ENCODE measurements around the gene GABRA5.

Gene GABRA5

DNA sequence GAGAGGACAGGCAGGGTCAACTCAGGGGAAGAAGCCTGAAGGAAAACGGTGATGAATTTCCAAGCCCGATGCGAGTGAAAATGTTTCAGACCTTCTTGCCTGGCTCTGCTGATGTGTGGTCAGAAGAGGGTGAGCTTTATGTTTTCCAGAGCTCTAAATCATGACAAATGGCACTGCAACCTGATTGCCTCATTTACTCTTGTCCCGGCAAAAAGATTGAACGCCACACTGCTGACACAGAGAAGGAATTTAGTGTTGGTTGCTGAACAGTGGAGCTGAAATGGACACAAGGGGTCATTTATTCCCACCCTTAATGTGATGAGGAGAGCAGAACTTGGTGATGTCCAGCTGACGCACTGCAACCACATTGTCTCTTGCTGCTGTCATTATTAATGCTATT is 68.0 kb downstream of the GABRA5 start:
- no peak for FAIRE-seq

DNA sequence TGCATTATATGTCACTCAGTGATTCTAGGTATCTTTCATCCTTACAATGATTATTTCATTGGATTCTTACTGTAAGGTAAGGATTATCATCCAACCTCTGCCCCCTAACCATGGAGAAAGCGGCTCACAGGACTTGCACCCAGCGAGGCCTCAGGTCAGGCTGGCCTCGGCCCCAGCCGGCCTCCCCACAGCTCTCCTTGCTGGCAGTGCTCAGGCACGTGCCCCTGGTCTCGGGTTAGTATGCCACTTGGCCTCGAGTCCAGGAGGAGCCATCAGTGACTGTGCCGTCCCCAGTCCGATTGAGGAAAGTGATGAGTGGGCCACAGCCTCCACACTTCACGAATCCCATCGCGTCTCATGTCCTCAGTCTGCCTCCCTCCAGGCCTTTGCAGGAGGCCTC is 68.5 kb downstream of the GABRA5 start:
- FAIRE-seq = no peak

GRCh38 chr15:26936502-26936901 is 69.6 kb downstream of the GABRA5 start:
- FAIRE-seq = no peak

GRCh38 chr15:26937134-26937533 is 70.3 kb downstream of the GABRA5 start:
- FAIRE-seq = no peak

DNA sequence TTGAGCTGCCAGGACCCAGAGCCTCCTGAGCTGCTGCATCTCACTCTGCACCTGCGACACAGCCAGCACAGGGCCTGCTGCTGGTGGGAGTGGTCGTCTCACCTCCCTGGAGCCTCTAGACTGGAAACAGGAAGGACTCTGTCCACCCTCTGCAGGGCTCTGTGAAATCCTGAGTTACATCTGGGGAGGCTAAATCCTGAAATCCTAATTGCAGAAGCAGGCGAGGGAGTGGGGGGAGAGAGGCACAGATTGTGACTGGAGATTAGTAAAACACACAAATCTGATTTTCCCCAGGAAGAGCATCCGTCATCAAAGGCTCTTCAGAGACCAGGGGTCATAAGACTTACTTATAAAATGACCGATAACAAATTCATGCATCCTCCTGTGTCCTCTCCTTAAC is 72.5 kb downstream of the GABRA5 start:
- FAIRE-seq = no peak

DNA sequence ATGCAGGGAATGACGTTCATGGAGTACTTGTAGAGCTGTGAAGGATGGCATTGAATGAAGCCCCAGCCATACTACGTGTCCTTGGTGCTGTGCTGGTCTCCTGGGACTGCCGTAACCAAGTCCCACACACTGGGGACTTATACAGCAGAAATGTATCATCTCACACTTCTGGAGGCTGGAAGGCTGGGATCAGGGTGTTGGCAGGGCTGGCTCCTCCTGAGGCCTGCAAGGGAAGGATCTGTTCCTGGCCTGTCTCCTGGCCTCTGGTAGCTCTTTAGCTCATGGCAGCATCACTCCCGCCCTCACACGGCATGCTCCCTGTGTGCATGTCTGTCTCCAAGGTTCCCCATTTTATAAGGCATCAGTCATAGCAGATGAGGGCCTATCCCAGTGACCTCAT is 74.6 kb downstream of the GABRA5 start:
- no peak for FAIRE-seq

DNA sequence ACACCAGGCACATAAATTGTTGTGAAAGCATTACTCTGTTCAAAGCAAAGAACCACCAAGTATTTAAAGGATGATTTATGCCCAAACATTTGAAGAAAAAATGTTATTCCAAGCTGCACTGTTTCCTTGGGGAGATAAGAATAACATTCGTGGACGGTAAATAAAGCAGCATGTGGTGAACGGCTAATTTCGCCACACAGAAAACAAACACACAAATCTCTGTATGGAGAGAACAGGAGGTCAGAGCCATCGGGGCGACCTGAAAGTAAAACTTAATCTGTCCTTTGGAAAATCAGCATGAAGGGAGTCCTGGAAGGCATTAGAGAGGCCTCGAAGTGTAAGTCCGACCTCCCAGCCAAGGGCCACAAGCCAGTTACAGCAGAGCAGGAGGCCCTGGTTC is 77.0 kb downstream of the GABRA5 start:
- FAIRE-seq = no peak

DNA sequence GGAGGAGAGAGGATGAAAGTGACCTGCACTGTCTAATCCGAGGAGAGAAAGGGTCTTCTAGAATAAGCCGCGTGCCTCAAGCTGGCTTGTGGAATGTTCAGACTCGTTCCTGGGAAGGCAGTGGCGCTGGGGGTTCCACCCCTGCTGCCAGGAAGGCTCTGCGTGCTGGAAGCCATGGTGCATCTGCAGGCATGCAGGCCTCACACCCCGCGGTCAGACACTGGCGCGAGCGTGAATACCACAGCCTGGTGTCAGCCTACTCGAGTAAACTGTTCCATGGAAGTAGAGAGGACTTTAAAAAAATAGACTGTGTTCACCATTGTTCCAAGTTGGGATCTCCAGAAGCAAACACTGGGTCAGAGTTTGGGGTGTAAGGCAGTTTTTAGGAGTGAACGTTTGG is 78.2 kb downstream of the GABRA5 start:
- no peak for FAIRE-seq

GRCh38 chr15:26950001-26950400 is 83.1 kb downstream of the GABRA5 start:
- FAIRE-seq = no peak

DNA sequence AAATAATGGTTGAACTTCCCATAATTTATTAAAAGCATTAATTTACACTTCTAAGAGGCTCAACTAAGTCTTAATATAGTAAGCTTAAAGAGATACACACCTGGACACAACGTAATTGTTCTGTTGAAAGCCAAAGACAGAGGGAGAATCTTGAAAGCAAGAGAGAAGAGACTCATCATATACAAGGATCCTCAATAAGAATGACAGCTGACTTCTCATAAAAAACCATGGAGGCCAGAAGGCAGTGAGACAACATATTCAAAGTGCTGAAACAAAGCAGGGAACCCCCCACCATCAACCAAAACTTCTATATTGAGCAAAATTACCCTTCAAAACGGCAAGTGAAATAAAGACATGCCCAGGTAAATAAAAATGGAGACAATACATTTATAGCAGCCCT is 87.5 kb downstream of the GABRA5 start:
- FAIRE-seq = no peak

- FAIRE-seq = no peak
Observed at GRCh38 chr15:26967719-26968269, 100.9 kb downstream of the GABRA5 start.

- no peak for FAIRE-seq
Observed at GRCh38 chr15:26968806-26969205, 101.9 kb downstream of the GABRA5 start.

DNA sequence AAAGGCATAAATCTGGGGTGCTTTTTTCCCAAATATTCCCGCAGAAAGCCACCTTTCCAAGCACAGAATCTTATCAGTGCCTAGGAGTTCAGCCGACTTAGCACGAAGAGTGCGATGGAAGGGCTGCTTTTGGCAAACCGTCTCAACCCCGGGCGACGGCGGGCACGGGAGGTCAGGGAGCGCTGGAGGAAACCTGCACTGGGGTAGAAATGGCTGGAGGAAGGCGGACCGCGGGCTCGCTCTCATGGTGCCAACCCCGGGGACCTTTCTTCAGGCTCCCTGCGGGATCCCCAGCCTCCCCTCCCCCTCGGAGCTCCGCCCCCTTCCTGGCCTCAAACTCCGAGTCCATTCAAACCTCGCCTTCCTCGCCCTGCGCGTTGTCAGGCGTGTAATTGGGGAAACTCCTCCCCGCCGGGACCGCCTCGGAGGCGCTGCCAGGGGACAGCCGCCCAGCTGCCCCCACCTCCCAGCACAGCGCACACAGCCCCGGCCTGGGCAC is 103.9 kb downstream of the GABRA5 start, which contains the start of gene GABRG3:
TSS of gene GABRG3 (plus strand) at position 470 of the 499 bp plus-strand sequence.
- FAIRE-seq = no peak

DNA sequence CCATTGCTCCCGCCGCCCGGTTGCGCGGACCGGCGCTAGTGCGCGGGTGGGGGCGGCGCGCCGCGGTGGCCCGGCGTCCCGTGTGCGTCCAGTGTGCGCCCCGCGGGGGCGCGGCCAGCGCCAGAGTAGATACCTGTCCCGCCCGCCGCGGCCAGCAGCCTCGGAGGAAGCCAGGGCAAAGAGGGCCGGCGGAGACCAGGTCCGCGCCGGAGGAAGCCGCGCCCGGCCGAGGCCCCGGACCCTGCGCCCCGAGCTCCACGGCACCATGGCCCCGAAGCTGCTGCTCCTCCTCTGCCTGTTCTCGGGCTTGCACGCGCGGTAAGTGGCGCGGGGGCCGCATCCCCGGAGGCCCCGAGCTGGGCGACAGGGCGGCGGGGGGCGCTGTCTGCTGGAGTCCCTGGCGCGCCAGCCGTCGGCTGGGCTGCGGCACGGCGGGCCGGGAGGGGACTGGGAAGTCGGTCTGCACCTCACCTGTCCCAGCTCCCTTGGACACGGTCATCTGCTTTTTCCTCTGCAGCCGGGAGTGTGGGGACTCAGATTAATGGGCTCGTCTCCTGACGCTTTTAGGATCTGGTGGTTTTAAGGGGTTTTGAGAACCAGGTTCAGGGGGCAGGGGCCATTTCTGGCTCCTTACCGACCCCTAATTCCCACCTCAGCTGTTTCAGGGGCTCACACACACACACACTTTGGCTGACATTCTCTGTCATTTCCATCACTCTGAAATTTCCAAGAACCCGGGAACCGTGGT is 104.6 kb downstream of the GABRA5 start:
- FAIRE-seq = no peak

GRCh38 chr15:26972636-26973035 is 105.8 kb downstream of the GABRA5 start:
- no peak for FAIRE-seq

DNA sequence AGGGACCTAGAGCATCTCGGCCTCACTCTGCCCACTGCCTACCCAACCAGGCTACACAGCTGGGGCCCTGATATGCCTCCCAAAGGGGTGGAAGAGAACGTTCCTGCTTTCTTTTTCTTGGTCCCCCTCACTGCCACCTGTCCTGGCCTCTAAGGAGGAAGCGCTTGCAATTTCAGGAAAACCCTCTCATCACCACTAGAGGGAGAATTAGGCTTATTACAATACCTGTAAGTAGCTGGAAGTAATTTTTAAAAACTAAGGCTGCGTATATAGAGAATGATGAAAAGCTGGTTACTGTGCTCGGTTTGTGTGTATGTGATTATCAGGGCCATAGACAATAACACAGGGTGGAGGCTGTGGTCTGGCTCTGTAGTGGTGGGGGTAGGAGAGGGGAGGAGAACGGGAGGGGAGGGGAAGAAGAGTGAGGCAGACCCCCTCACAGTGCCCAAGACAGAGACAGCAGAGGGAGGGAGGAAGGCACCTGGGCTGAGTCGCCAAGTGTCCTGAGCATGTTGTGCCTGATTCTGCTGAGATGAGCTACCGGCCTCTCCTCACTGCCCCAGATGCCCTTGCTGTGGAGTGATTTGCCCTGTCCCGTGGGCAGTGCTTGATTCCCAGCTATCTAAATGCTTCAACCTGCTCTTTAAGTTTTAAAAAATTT is 107.4 kb downstream of the GABRA5 start:
- peak; percentile 14 for FAIRE-seq

GRCh38 chr15:26981492-26981891 is 114.6 kb downstream of the GABRA5 start:
- no peak for FAIRE-seq

DNA sequence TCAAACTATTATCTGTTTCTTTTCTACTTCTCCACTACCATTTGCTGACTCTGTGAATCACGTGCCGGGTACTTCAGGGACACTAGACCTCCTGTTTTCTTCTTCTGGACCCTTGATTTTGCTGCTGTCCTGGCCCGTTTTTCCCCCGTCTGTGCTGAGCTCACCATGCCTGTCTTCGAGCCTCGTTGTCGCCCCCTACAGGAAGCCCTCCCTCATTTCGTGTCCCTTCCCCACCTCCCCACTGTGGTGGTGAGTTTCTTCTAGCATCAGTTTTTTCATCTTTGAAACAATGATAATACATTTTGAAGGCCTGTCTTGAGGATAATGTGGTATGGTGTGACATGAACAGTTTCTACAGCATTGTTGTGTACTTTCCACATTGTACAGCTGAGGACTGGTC is 117.0 kb downstream of the GABRA5 start:
- no peak for FAIRE-seq

DNA sequence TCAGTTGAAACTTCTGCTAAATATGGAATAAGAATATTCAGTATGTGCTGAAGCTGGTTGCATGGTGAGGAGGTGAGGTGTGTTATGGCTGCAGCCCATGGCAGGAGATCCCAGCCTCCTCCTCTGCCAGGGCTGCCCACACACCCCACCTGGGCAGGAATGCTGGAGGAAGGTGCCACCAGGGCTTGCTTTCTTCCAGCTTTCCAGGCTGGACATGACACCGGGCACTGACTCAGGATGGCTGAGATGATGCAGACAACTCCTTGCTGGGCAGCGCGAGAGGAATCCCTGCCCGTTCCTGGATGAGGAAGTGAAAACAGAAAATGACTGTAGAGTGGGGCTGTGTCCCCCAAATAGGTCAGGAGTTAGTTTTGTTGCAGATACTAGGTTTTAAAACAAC is 118.2 kb downstream of the GABRA5 start:
- FAIRE-seq = no peak

DNA sequence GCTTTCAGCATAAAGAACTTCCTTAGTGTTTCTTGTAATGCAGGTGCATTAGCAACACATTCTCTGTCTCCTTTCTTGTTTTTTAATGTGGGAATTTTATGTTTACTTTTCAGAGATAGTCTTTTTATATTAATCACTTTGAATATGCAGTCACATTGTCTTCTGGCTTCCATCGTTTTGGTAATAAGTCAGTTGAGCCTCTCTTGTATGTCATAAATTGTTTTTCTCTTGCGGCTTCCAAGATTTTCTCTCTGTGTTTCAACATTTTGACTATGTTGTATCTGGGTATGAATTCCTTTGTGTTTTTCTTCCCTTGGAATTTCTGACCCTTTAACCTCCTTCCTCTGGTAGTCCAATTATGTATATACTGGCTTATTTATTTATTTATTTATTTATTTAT is 129.4 kb downstream of the GABRA5 start:
- no peak for FAIRE-seq
